ENCODE data around the gene XRCC5. TPM values are rescaled to one million over a fixed set of nuclear protein-coding genes. Genes with fewer than 3 reads are reported as not detected.

Gene XRCC5
- 279 TPM for polyA plus RNA-seq (2012; ENCODE audit: missing spikeins)

GRCh38 chr2:216108967-216109921, at the start of gene XRCC5:
Gene XRCC5, plus strand, starts transcription at chr2:216109348. Its CDS starts 89 bp downstream, at chr2:216109437.
- peak; percentile 97 for FAIRE-seq
- DNase-seq (ENCODE audit: insufficient read length) = peak; percentile 57
- TF ChIP-seq POLR2AphosphoS5 (IDR thresholded peaks at IDR 0.05; ENCODE audit: low read depth, low read length) = peak; percentile 96
- peak; percentile 96 for TF ChIP-seq POLR2A (IDR thresholded peaks at IDR 0.05; ENCODE audit: low read depth, low read length)
- peak; percentile 88 for TF ChIP-seq TAF1 (IDR thresholded peaks at IDR 0.05; ENCODE audit: borderline replicate concordance, low read depth, low read length)

GRCh38 chr2:216064014-216064630, 45.0 kb upstream of the XRCC5 start:
- no peak for DNase-seq (ENCODE audit: insufficient read length)
- TF ChIP-seq POLR2AphosphoS5 (IDR thresholded peaks at IDR 0.05; ENCODE audit: low read depth, low read length) (no peak), POLR2A (IDR thresholded peaks at IDR 0.05; ENCODE audit: low read depth, low read length) (no peak), TAF1 (IDR thresholded peaks at IDR 0.05; ENCODE audit: borderline replicate concordance, low read depth, low read length) (no peak)
- FAIRE-seq = no peak

GRCh38 chr2:216064665-216065064, 44.5 kb upstream of the XRCC5 start:
- DNase-seq (ENCODE audit: insufficient read length) (no peak), FAIRE-seq (no peak)
- no peak for TF ChIP-seq POLR2AphosphoS5 (IDR thresholded peaks at IDR 0.05; ENCODE audit: low read depth, low read length)
- no peak for TF ChIP-seq TAF1 (IDR thresholded peaks at IDR 0.05; ENCODE audit: borderline replicate concordance, low read depth, low read length)

- FAIRE-seq = no peak
- no peak for TF ChIP-seq POLR2A (IDR thresholded peaks at IDR 0.05; ENCODE audit: low read depth, low read length)
- no peak for TF ChIP-seq POLR2AphosphoS5 (IDR thresholded peaks at IDR 0.05; ENCODE audit: low read depth, low read length)
- TF ChIP-seq TAF1 (IDR thresholded peaks at IDR 0.05; ENCODE audit: borderline replicate concordance, low read depth, low read length) = no peak
- DNase-seq (ENCODE audit: insufficient read length) = no peak
Measured at GRCh38 chr2:216066230-216066629, 42.9 kb upstream of the XRCC5 start.

GRCh38 chr2:216069028-216069427, 40.1 kb upstream of the XRCC5 start:
- DNase-seq (ENCODE audit: insufficient read length) = no peak
- FAIRE-seq = no peak
- TF ChIP-seq POLR2A (IDR thresholded peaks at IDR 0.05; ENCODE audit: low read depth, low read length) = no peak
- TF ChIP-seq POLR2AphosphoS5 (IDR thresholded peaks at IDR 0.05; ENCODE audit: low read depth, low read length) = no peak
- no peak for TF ChIP-seq TAF1 (IDR thresholded peaks at IDR 0.05; ENCODE audit: borderline replicate concordance, low read depth, low read length)

- DNase-seq (ENCODE audit: insufficient read length) = no peak
- no peak for FAIRE-seq
- TF ChIP-seq POLR2AphosphoS5 (IDR thresholded peaks at IDR 0.05; ENCODE audit: low read depth, low read length) (no peak), POLR2A (IDR thresholded peaks at IDR 0.05; ENCODE audit: low read depth, low read length) (no peak), TAF1 (IDR thresholded peaks at IDR 0.05; ENCODE audit: borderline replicate concordance, low read depth, low read length) (no peak)
Measured at GRCh38 chr2:216070195-216070594, 39.0 kb upstream of the XRCC5 start.

- TF ChIP-seq POLR2AphosphoS5 (IDR thresholded peaks at IDR 0.05; ENCODE audit: low read depth, low read length) = no peak
- TF ChIP-seq POLR2A (IDR thresholded peaks at IDR 0.05; ENCODE audit: low read depth, low read length) = no peak
- TF ChIP-seq TAF1 (IDR thresholded peaks at IDR 0.05; ENCODE audit: borderline replicate concordance, low read depth, low read length) = no peak
- DNase-seq (ENCODE audit: insufficient read length) = no peak
- no peak for FAIRE-seq
Measured at GRCh38 chr2:216071111-216071851, 37.9 kb upstream of the XRCC5 start.

- no peak for FAIRE-seq
- TF ChIP-seq POLR2AphosphoS5 (IDR thresholded peaks at IDR 0.05; ENCODE audit: low read depth, low read length) (no peak), POLR2A (IDR thresholded peaks at IDR 0.05; ENCODE audit: low read depth, low read length) (no peak), TAF1 (IDR thresholded peaks at IDR 0.05; ENCODE audit: borderline replicate concordance, low read depth, low read length) (no peak)
- no peak for DNase-seq (ENCODE audit: insufficient read length)
Measured at GRCh38 chr2:216072473-216072872, 36.7 kb upstream of the XRCC5 start.

- FAIRE-seq (no peak), DNase-seq (ENCODE audit: insufficient read length) (no peak)
- TF ChIP-seq POLR2AphosphoS5 (IDR thresholded peaks at IDR 0.05; ENCODE audit: low read depth, low read length) = no peak
- TF ChIP-seq TAF1 (IDR thresholded peaks at IDR 0.05; ENCODE audit: borderline replicate concordance, low read depth, low read length) = no peak
- TF ChIP-seq POLR2A (IDR thresholded peaks at IDR 0.05; ENCODE audit: low read depth, low read length) = no peak
Measured at GRCh38 chr2:216073773-216074172, 35.4 kb upstream of the XRCC5 start.

- FAIRE-seq = no peak
- no peak for TF ChIP-seq POLR2A (IDR thresholded peaks at IDR 0.05; ENCODE audit: low read depth, low read length)
- TF ChIP-seq TAF1 (IDR thresholded peaks at IDR 0.05; ENCODE audit: borderline replicate concordance, low read depth, low read length) = no peak
- DNase-seq (ENCODE audit: insufficient read length) = no peak
Measured at GRCh38 chr2:216074380-216074779, 34.8 kb upstream of the XRCC5 start.

GRCh38 chr2:216074794-216075193, 34.4 kb upstream of the XRCC5 start:
- DNase-seq (ENCODE audit: insufficient read length) = no peak
- TF ChIP-seq POLR2AphosphoS5 (IDR thresholded peaks at IDR 0.05; ENCODE audit: low read depth, low read length) (no peak), TAF1 (IDR thresholded peaks at IDR 0.05; ENCODE audit: borderline replicate concordance, low read depth, low read length) (no peak), POLR2A (IDR thresholded peaks at IDR 0.05; ENCODE audit: low read depth, low read length) (no peak)
- no peak for FAIRE-seq

Data from GM12892 (cell line).